K562 (cell line): ENCODE results near the gene RABGAP1. TPM values are rescaled to one million over a fixed set of nuclear protein-coding genes. Genes with fewer than 3 reads are reported as not detected.

Experiments used
- CEBPG ChIP-seq, 3 experiments: fragments of 200-800 bp in 1 of 3; sonication (Bioruptor generic) in 1 of 3; sonication (generic) in 1 of 3; formaldehyde crosslinking in 1 of 3; IDR thresholded peaks in 2 of 3; conservative IDR thresholded peaks in 1 of 3; 2 replicates each; pipeline versions ENCODE4 v1.6.1 to v1.8.0; 2016 to 2022; ENCODE audit warnings: missing compliant biosample characterization in 2 of 3, missing genetic modification characterization in 2 of 3, mild to moderate bottlenecking in 1 of 3, missing genetic modification reagents in 1 of 3
- FOSL1 ChIP-seq: fragments of 200-800 bp; sonication (Bioruptor generic); conservative IDR thresholded peaks from 2 replicates; pipeline ENCODE4 v1.6.1; 2016; ENCODE audit warnings: missing genetic modification characterization, missing compliant biosample characterization
- IRF9 ChIP-seq: fragments of 450-650 bp; IDR thresholded peaks from 2 replicates; pipeline ENCODE4 v1.6.1; 2016; ENCODE audit warnings: missing biosample characterization, missing genetic modification characterization
- KAT8 ChIP-seq: fragments of 450-650 bp; IDR thresholded peaks from 2 replicates; pipeline ENCODE4 v1.6.1; 2016; ENCODE audit warnings: low read depth, mild to moderate bottlenecking
- NCOR1 ChIP-seq: fragments of 450-650 bp; IDR thresholded peaks from 2 replicates; pipeline ENCODE4 v1.6.1; 2016; ENCODE audit warnings: mild to moderate bottlenecking, moderate library complexity
- SRF ChIP-seq, 2 experiments: fragments of 250-450, 450-650 bp in 1 of 2; sonication (Bioruptor Pico) in 1 of 2; sonication (generic) in 1 of 2; formaldehyde crosslinking; IDR thresholded peaks; 2 replicates each; pipeline versions ENCODE4 v1.5.0 to v1.5.1; 2020 to 2022; ENCODE audit warnings: mild to moderate bottlenecking in 1 of 2, missing genetic modification reagents in 1 of 2
- TCFL5 ChIP-seq: fragments of 250-450 bp; sonication (Bioruptor Pico); conservative IDR thresholded peaks from 2 replicates; pipeline ENCODE4 v1.6.1; 2021; ENCODE audit warnings: mild to moderate bottlenecking, moderate library complexity, matching md5 sums
- THAP12 ChIP-seq: fragments of 250-450 bp; sonication (Bioruptor Pico); IDR thresholded peaks from 2 replicates; pipeline ENCODE4 v1.9.0; 2021; ENCODE audit warnings: mild to moderate bottlenecking, inconsistent platforms
- polyA plus RNA-seq, 8 experiments: library from polyadenylated mRNA; depleted of rRNA in 4 of 8; stranded (reverse) in 5 of 8; unstranded in 3 of 8; fragments of >200 nt; fragmentation: Nextera tagmentation in 2 of 8; fragmentation: Illumina TruSeq in 1 of 8; extraction: Ambion mirVana in 2 of 8; extraction: Trizol in 1 of 8; gene quantifications; 2 replicates each; pipeline versions ENCODE4 v1.2.1 to v1.2.3, GENCODE V29; 2011 to 2014; ENCODE audit warnings: inconsistent platforms in 1 of 8, missing spikeins in 1 of 8
- total RNA-seq, 7 experiments: library from RNA; depleted of rRNA in 6 of 7; stranded (reverse); fragments of >200 nt in 6 of 7; fragmentation: Illumina TruSeq in 2 of 7; extraction: Trizol in 2 of 7; gene quantifications; 2 replicates each; pipeline versions ENCODE4 v1.2.1 to v1.2.3, GENCODE V29; 2011 to 2021; ENCODE audit warnings: low replicate concordance in 1 of 7

The RABGAP1 gene
- total and polyA plus RNA-seq, 9 of the 15 experiments (the other 6 are each of a cell fraction or from before 2014, with no cell fraction given): 1.5 to 22.7 (median 13.1) TPM

DNA sequence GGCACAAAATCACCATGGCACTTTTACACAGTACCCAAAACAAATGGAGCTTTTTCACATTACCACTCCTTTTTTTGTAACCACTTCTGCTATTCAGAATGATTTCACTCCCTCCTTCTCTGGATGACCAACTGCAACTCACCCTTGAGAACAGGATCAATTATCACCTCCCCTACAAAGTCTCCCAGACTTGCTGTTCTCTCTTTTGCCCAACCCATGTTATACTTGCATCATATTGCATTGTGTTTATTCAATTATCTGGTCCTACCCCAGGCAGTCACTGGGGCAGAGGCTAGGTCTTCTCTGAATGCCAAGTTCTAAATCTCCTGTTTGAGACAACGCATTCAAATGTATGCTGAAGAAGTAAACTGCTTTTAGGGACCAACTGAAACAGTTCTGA, 188.6 kb downstream of the RABGAP1 start (continued):
- no peak for TF ChIP-seq IRF9 (tag)
- no peak for TF ChIP-seq SRF (CRISPR knock-in tag; IDR thresholded peaks at IDR 0.05)
- no peak for TF ChIP-seq NCOR1
- TF ChIP-seq CEBPG (CRISPR knock-in tag; IDR thresholded peaks at IDR 0.05): no peak
- TF ChIP-seq CEBPG (tag; conservative IDR thresholded peaks at IDR 0.05 in 1 of 2, IDR thresholded peaks at IDR 0.05 in 1 of 2): no peak
- no peak for TF ChIP-seq KAT8
- no peak for TF ChIP-seq FOSL1 (tag)
- TF ChIP-seq THAP12: no peak
- TF ChIP-seq TCFL5 (CRISPR knock-in tag): no peak
- TF ChIP-seq, all 486 proteins: peak for 0
